HG02759 (cell line): ENCODE measurements around the gene DUSP5.
"Not testable (repeated sequence)": the region's sequence is repeated elsewhere in the genome, so short reads cannot be mapped to it uniquely, and the experiment has no call there.

ENCODE experiments used
- ATAC-seq: cut with Tn5 transposase; IDR thresholded peaks from one replicate; pipeline ENCODE4 v1.9.1; 2021; ENCODE audit warnings: mild to moderate bottlenecking, moderate library complexity; ENCODE audit not compliant: unreplicated experiment

The DUSP5 gene

DNA sequence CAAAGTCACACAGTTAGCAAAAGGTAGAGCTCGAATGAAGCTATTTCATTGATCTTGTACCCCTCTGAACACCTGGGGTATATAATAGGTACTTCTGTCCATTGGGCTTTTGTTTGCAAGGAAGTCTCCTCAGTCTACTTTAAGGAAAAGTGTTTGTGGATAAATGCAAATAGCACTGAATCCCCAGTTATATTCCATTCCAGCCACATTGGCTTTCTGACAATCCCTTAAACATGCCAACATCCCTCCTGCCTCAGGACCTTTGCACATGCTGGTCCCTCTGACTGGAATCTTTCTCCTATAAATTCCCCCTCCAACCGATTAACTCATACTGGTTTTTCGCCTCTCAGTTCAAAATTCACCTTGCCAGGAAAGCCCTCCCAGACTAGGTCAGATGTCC lies 17.1 kb downstream of the DUSP5 start:
- ATAC-seq, result no peak

DNA sequence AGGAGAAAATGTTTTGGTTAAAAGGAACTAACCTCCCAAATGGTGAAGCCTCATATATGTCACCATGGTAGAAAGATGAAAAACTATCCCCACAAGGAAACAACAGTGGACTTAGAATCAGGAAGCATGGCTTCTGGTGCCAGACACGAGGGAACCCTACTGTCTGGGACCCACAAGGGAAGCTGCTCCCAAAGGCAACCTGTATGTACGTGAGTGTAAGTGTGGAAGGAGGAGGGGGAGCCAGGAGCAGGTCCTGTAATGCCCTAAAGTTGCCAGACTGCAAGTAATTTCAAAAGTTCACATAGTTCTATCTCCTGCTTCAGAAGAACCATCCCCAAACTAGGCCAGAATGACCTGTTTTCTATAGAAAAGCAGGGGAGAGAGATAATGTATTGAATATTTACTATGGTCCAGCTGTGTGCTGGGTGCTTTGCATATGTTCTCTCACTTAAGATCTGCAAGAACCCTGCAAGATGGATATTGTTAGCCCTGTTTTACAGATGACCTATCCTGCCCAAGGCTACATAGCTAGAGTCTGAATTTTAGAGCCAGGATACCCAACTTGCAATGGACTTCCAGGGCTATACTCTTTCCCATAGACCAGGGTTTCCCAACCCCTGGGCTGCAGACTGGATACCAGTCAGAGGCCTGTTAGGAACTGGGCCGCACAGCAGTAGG lies 19.2 kb downstream of the DUSP5 start:
- ATAC-seq, result no peak

DNA sequence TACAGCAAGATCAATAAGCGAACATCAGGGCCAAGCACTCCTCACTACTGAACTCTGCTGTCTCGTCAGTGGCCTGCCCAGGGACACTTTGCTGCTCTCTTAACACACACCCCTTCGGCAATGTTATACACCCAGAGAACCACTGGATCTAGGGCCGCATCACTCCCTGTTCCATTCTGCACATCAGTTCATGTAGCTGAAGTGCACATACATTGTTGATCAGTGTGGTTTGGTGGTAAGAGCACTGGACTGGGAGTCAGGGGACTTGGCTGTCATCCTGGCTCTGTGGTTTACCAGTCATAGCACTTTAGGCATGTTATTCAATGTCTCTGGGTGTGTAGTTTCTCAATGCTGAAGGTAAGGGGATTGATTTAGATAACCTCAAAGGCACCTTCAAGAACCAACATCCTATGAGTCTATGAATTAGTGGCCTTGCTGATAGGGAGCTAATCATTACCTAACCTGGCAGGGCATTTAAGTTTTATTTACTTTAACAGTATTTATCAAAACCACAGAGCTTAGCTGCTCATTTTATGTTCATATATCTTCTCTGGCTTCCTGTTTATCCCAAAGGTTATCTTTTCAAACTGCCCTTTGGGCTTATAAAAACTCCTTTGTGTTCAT lies 24.8 kb downstream of the DUSP5 start:
- ATAC-seq, result peak; percentile 54

DNA sequence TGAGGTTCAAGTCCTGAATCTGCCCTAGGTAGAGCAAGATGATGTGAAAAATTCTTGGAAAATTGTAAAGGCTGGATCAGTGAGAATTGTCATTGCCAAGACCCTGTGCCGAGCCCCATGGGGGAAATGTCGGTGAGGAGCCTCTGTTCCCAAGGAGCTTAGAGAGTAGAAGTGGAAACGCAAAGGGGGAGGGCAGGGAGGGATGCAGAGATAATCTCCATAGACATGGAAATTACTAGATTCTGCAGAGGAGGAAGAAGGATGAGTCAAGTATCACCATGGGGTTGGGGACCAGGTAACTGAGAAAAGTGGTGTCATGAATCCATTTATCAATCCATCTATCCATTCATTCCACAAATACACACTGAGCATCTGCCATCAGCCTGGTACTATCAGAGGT lies 26.0 kb downstream of the DUSP5 start:
- ATAC-seq, result no peak

DNA sequence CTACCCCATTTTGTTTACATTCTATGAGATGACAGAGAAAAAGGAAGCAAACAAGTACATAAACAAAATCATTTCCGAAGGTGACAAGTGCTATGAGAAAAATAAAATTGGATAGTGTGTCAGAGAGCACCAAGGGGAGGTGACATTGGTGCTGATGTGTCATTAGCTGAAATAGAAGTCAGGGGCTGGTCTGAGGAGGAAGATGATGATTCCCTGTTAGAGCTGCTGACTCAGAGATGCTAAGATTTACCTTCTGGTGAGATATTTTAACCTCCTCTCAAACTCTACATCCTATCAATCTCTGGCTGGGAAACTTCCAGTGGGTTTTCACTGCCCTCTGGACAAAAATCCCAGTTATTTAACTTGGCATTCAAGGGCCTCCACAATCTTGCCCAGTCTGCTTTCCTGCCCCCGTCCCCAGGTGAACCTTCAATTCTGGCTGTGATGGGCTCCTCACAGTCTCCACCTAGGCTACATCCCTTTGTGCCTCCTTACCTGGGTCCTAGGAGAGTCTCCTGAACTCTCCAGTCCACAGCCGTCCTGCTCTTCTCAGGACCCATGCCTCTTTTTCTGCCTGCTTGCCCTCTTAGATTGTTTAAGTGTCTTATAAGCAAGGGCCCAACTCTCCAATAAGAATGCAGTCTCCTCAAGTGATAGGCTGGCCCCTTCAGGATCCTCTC lies 26.6 kb downstream of the DUSP5 start:
- ATAC-seq, result no peak

DNA sequence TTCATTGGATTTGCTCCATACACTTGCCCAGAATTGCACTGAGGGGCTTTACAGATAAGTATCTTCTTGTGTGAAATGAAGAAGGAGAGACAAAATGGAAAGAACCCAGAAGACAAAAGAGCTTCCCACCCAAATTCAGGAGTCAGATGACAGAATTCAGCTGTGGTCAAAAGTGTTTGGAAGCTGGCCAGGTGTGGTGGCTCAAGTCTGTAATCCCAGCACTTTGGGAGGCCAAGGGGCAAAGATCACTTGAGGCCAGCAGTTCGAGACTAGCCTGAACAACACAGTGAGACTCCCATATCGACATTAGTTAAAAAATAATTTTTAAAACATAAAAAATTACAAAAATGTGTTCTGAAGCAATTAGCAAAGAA lies 27.1 kb downstream of the DUSP5 start:
- no peak for ATAC-seq

DNA sequence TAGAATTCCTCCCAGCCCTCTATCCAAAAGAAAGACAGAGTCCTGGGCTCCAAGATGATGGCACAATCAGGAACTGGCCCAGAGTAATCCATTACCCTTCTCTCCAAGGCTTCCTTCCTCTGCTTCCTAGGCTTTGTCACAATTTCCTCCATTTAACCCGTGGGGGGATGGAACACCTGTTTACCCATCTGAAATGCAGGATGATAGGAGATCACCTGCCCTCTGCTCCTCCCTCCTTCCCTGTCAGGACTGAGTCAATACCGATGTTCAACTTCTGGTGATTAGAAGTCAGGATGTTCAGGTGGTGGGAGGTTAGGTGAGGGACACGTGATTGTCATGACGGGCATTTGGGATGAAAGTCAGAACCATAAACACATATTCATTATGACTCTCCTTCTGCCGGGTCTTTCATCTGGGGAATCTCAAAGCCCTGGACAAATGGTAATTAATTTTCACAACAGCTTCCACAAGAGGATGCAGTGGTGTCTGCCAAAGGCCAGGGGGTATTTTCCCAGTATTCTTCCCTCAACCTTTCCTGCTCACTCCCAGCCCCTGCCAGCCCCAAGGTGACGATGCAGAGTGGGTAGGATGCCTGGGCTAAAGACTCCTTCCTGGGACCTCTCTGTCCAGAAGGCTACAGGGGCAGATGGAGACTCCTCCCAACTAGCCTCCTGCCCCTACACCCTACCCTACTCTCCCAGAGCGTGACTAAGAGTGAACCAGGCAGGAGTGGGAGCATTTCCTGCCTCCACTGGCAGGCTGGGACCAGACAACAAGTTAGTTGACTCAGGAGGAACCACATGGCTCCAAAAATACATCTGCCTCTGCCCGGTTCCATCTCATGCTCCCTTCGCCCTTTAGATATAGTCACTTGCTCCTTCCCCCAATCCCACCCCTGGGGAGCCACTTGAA lies 27.9 kb downstream of the DUSP5 start:
- no peak for ATAC-seq

DNA sequence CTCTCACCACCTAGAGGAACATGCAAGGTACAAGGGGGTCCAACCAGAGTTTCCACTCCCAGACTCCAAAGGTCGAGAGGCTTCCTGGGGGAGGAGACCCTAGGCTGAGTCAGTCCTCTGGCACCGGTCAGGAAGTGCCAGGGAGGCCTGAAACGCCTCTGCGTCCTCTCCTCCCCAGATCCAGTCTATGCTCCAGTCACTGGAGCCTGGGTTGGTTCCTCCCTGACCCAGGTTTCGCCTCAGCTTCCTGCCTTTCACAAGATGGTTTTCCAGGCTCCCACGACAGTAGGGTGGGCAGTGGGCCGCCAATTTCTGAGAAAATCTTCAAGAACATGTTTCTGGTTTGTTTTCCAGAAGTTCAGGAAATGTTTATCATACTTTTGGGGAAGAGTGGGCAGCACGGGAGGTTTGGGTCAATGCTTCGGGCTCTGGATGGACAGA lies 30.0 kb downstream of the DUSP5 start:
- no peak for ATAC-seq

DNA sequence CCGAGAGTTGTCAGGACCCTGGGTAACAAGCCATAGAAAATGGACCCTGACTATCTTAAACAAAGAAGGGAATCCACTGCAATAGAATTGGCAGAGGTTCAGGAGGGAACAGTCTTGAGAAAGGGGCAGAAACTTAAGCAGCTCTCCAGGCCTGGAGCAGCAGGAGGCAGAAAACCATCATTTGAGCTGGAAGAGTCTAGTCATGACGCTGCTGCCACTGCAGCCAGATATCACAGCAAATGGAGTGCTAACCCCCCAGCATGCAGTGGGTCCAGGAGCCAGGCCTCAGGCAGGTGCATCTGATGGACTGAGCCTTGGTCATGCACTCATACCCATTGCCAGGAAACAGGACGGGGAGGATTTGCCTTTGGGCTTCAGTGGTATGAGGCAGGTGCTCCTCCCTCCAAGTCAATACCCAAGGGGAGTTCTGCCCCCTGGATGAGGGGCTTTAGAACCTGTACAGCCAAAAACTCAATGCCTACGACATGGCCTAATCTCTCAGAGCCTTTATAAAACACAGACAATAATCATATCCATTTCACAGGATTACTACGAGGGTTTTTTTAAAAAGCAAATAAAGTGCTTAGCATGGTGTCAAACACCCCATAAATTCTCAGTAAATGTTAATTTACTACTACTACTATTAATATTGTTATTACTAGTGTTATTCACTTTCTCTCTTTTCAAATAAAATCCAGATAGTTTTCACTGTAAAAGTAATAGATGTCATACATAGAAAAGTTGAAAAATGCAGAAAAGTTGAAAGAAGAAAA lies 30.7 kb downstream of the DUSP5 start:
- peak; percentile 12 for ATAC-seq

DNA sequence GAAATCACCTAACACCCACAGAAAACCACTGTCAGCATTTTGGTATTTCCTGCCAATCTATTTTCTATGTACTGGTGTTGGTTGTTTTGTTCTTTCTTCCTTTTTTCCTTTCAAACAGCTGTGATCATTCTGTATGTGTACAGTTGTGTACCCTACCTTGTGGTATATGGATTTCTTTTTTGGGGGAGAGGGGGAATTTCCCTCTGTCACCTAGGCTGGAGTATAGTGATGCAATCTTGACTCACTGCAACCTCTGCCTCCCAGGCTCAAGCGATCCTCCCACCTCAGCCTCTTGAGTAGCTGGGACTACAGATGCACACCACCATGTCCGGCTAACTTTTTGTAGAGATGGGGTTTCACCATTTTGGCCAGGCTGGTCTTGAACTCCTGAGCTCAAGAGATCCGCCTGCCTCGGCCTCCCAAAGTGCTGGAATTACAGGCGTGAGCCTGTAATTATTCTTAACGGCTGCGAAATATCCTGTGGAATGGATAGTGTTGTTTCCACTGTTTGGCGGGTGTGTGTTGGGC lies 31.4 kb downstream of the DUSP5 start:
- peak; percentile 84 for ATAC-seq

DNA sequence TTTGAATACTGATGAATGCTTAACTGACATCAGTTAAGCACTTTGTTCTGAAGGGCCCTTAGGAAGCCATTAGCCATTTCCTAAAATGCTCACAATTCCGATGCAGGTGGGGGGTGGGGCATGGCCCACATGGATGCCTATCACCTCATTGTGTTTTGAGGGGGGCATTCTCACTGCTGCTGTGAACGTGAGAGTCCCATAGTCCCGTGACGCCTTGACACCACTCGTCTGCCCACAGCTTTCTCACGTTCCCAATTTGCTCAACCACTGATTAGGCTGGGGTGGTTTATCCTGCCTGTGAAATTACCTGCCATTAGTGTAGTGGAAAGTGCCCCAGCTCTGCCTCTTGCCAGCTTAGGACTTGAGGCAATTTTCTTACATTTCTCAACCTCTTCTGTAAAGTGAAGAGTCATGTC lies 31.9 kb downstream of the DUSP5 start:
- ATAC-seq, result no peak

DNA sequence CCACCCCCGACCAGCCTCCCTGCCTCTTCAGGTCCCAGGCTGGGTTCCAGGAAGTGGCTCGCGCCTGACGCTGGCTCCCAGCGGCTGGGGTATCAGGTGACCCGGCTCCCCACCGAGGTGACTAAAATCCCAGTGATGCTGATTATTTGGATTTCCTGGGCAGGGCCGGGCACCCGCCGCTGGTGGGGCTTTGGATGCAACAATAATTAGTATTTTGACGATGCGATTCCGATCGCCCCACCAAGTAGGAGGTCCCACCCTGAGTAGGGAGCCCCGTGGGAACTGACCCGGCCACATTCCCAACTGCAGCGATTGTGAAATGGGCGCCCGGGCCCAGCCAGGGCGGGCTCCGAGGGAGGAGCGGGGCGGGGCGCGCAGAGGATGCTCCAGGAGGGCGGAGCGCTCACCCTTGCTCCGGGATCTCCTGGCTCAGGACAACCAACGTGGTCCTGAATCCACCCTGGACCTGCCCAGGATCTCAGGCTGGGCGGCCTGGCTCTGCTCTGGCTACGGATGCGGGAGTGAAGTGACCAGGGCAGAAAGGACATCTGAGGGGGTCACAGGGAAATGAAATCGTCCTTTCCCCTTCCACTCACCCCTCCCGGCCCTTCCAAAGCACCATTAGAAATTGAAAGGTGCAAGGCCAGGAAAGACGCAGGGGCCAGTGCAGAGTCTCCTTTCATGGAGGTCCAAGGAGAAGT lies 32.6 kb downstream of the DUSP5 start:
- no peak for ATAC-seq

DNA sequence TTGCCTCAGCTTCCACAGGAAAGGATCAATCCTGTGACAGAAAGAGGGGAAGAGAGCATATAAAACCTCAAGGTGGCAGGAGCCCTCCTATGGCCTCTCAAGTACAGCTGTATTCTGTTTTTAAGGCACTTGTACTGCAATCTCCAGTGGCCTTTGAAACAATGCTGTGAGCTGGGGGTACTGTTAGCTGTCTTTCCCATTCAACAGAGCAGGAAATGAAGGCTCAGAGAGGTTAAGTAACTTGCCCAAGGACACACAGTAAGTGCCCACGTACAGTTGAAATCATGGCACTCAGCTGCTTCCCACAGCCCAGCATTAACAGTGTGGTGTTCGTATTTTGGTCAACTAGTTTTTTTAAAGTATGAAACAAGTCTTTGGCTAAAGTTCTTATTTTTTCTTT lies 34.0 kb downstream of the DUSP5 start:
- ATAC-seq, result no peak

DNA sequence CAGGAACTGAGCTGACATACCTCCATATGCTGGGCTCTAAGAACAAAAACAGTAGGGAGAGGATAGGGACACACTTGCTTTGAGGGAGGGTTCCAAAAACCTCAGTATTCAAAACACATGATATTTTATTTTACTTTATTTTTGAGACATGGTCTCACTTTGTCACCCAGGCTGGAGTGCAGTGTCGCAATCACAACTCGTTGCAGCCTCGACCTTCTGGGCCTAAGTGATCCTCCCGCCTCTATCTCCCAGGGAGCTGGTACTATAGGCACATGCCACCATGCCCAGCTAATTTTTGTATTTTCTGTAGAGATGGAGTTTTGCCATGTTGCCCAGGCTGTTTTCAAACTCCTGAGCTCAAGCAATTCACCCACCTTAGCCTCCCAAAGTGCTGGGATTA lies 34.9 kb downstream of the DUSP5 start:
- ATAC-seq, result not testable (repeated sequence)

DNA sequence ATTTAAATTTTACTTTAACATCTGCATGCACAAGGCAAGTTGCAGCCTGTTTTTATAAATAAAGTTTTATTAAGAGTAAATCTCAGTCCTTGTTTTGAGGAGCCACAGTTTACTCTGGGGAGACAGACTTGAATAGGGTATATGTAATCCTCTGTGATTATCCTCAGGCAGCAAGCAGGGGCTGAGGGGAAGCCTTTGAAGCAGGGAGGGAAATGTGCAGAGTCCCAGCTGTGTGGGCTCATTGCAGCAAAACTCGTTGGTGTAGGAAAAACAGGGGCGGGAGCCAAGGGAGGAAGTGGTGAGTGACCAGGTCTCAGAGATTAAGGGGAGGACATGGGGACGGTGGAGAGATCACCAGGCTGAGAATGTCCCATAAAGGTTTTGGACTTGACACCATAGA lies 35.4 kb downstream of the DUSP5 start:
- ATAC-seq, result no peak

DNA sequence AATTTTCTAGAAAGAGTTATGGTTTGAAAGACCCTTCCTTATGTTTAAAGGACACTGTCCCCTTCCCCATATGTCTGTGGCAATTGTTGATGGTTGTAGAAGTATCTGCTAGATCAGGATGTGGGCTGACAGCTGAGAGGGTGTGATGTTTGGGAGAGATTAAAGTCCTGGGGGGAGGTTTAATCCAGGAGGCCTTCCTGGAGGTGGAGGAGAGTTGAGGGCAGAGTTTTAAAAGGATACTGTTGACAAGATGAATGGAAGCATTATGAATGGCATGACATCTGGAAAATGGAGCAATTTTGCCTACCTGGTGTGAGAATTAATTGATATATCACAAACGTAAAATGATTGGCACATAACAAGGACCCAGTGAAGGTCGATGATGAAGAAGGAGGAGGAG lies 36.9 kb downstream of the DUSP5 start:
- no peak for ATAC-seq

DNA sequence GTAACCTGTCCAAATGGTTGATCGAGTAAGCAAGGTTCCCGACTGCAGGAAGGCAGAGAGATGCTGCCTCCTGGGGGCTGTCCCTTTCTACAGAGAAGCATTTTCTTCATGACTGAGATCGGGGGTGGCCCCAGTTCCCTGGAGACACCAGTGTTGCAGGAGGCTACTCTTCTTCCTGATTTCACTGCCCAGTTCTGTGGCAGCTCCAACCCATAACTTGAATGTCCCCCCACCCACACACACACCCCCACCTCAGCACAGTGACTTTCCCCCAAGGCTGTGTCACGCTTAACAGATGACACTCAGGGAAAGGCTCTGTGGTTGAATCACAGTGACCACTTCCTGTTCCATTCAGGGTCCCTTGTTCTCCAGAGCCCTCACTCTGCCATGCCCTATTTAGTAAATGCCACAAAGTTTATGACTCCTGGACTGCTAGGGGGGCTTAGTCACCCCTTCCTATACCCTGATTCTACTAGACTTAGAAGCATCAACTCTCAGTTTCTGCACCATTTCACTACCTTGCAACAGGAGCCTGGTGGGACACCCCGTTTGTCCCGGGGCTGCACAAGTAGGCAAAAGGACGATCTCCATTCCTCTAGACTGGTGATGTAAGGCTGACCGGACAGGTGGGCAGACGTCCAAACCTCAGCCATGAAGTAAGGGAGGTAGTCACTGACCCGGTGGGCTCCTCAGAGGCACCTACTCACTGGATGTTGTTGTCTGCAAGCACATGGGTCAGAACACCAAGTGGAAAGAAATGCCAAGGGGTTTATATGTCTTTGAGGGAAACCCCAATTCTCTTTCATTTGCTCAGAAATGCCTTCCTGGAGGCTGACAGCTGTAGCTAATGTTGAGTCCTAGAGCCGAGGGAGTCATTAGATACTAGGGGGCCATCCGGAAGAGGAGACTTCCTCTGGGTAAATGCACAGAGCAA lies 38.5 kb downstream of the DUSP5 start:
- ATAC-seq, result peak; percentile 91

DNA sequence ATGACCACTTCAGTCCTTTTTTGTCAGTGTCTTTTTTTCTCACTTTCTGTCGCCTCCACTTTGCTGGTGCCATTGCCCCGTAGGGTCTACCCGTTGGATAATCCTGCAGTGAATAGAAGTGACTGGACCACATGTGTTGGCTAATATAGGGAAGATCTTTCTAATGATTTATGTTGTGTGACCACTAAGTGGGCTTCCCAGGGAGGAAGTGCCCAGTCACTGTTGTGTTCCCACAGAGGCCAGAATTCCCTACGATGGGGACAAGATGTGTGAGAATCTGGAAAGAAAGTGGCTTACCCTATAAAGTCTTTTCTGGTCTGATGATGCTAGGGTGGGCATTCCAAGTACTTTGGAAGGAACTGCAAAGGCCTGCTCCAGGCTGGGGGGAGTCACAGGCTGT lies 41.4 kb downstream of the DUSP5 start:
- ATAC-seq, result no peak

DNA sequence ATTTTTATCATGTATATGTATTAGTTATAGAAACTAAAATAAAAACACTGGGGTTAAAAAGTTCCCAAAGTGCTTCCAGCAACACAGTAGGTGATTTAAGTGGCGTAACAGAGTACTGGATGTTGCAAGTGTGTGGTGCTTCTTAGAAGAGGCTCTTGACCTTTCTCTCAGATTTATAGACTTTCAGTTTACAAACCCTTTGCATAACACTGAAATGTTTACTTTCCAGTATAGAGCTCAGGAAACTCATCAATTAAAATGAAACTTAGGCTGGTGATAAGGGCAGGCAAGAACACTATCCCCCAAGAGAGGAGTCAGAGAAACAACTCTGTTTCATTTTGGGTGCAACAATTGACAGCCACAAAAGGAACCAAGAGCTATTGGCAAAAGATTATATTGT lies 42.3 kb downstream of the DUSP5 start:
- ATAC-seq, result no peak
